H9 (cell line): ENCODE measurements around the gene GAGE12C. TPM values are rescaled to one million over a fixed set of nuclear protein-coding genes. Genes with fewer than 3 reads are reported as not detected.
"Not testable (repeated sequence)": the region's sequence is repeated elsewhere in the genome, so short reads cannot be mapped to it uniquely, and the experiment has no call there.

Experiments used
- DNase-seq: peaks from one replicate; pipeline ENCODE4 v3.0.0-alpha.2; 2017
- H2AFZ ChIP-seq: one replicate; pipeline ENCODE4 v1.6.1; 2013; ENCODE audit warnings: mild to moderate bottlenecking, low read length, control low read depth, moderate library complexity
- H2AK5ac ChIP-seq: 2 replicates; pipeline ENCODE4 v1.6.1; 2013; ENCODE audit warnings: low read length, control low read depth, mixed read lengths; ENCODE audit not compliant: insufficient read length
- H2BK120ac ChIP-seq: one replicate; pipeline ENCODE4 v1.6.1; 2013; ENCODE audit warnings: low read depth, mild to moderate bottlenecking, low read length, control low read depth, inconsistent platforms; ENCODE audit not compliant: poor library complexity, severe bottlenecking
- H2BK12ac ChIP-seq: 2 replicates; pipeline ENCODE4 v1.6.1; 2013; ENCODE audit warnings: low read length, control low read depth, mixed read lengths, low read depth; ENCODE audit not compliant: insufficient read length
- H2BK15ac ChIP-seq: 2 replicates; pipeline ENCODE4 v1.6.1; 2013; ENCODE audit warnings: low read depth, low read length, control low read depth
- H2BK20ac ChIP-seq: one replicate; pipeline ENCODE4 v1.6.1; 2013; ENCODE audit warnings: low read depth, mild to moderate bottlenecking, low read length, control low read depth, inconsistent platforms; ENCODE audit not compliant: poor library complexity, severe bottlenecking
- H2BK5ac ChIP-seq: 2 replicates; pipeline ENCODE4 v1.6.1; 2013; ENCODE audit warnings: low read length, control low read depth, mixed read lengths; ENCODE audit not compliant: insufficient read length
- H3K14ac ChIP-seq: 2 replicates; pipeline ENCODE4 v1.6.1; 2013; ENCODE audit warnings: low read length, control low read depth; ENCODE audit not compliant: insufficient read depth
- H3K18ac ChIP-seq: 2 replicates; pipeline ENCODE4 v1.6.1; 2013; ENCODE audit warnings: low read depth, mild to moderate bottlenecking, mixed read lengths, low read length, control low read depth; ENCODE audit not compliant: insufficient read length
- H3K23ac ChIP-seq: 2 replicates; pipeline ENCODE4 v1.6.1; 2013; ENCODE audit warnings: low read length, control low read depth, mixed read lengths, low read depth; ENCODE audit not compliant: insufficient read length
- H3K23me2 ChIP-seq: 2 replicates; pipeline ENCODE4 v1.6.1; 2013; ENCODE audit warnings: low read depth, mild to moderate bottlenecking, mixed read lengths, low read length, control low read depth; ENCODE audit not compliant: insufficient read length, poor library complexity, severe bottlenecking
- H3K27ac ChIP-seq: 2 replicates; pipeline ENCODE4 v1.5.1; 2013; ENCODE audit warnings: low read length, control low read depth, mixed read lengths, low read depth; ENCODE audit not compliant: insufficient read length
- H3K27me3 ChIP-seq: 2 replicates; pipeline ENCODE4 v1.6.1; 2013; ENCODE audit warnings: low read length, control low read depth, inconsistent platforms; ENCODE audit not compliant: insufficient read depth
- H3K4ac ChIP-seq: 2 replicates; pipeline ENCODE4 v1.6.1; 2013; ENCODE audit warnings: low read depth, mild to moderate bottlenecking, control low read depth, inconsistent platforms, low read length, moderate library complexity
- H3K4me1 ChIP-seq: 2 replicates; pipeline ENCODE4 v1.6.1; 2013; ENCODE audit warnings: low read length, control low read depth, inconsistent platforms; ENCODE audit not compliant: insufficient read depth
- H3K4me2 ChIP-seq: 2 replicates; pipeline ENCODE4 v1.6.1; 2013; ENCODE audit warnings: low read length, control low read depth, mixed read lengths; ENCODE audit not compliant: insufficient read length, insufficient read depth
- H3K56ac ChIP-seq: 2 replicates; pipeline ENCODE4 v1.6.1; 2013; ENCODE audit warnings: low read depth, mild to moderate bottlenecking, mixed read lengths, low read length, control low read depth; ENCODE audit not compliant: insufficient read length
- H3K79me1 ChIP-seq: 2 replicates; pipeline ENCODE4 v1.6.1; 2013; ENCODE audit warnings: low read depth, mild to moderate bottlenecking, moderate library complexity, low read length, control low read depth, inconsistent platforms; ENCODE audit not compliant: insufficient read depth, poor library complexity, severe bottlenecking
- H3K79me2 ChIP-seq: 2 replicates; pipeline ENCODE4 v1.6.1; 2013; ENCODE audit warnings: low read length, control low read depth, inconsistent platforms; ENCODE audit not compliant: insufficient read depth
- H3K9ac ChIP-seq: 2 replicates; pipeline ENCODE4 v1.6.1; 2013; ENCODE audit warnings: low read length, control low read depth, mixed read lengths; ENCODE audit not compliant: insufficient read length; ENCODE audit errors: extremely low read depth
- H3K9me3 ChIP-seq: one replicate; pipeline ENCODE4 v1.6.1; 2013; ENCODE audit warnings: low read depth, low read length, inconsistent platforms; ENCODE audit not compliant: control insufficient read depth
- H3T11ph ChIP-seq: one replicate; pipeline ENCODE4 v1.6.1; 2013; ENCODE audit warnings: mild to moderate bottlenecking, low read length, control low read depth, inconsistent platforms
- H4K20me1 ChIP-seq: one replicate; pipeline ENCODE4 v1.6.1; 2013; ENCODE audit not compliant: control insufficient read depth, insufficient read length, insufficient read depth
- H4K5ac ChIP-seq: 2 replicates; pipeline ENCODE4 v1.6.1; 2013; ENCODE audit warnings: low read depth, mild to moderate bottlenecking, mixed read lengths, low read length, control low read depth; ENCODE audit not compliant: insufficient read length
- H4K8ac ChIP-seq: replicated peaks from 2 replicates; pipeline ENCODE4 v1.6.1; 2013; ENCODE audit warnings: low read length, control low read depth, mixed read lengths, low read depth; ENCODE audit not compliant: insufficient read length
- H4K91ac ChIP-seq: 2 replicates; pipeline ENCODE4 v1.6.1; 2013; ENCODE audit warnings: low read depth, mild to moderate bottlenecking, moderate library complexity, mixed read lengths, low read length, control low read depth; ENCODE audit not compliant: insufficient read length
- H3K27ac Mint-ChIP-seq, 3 experiments: 2 replicates in 2 of 3; 3 replicates in 1 of 3; pipeline ENCODE4 v1.8.0; 2020 to 2021; ENCODE audit warnings: mixed read lengths in 3 of 3, mild to moderate bottlenecking in 1 of 3, moderate library complexity in 1 of 3
- H3K27me3 Mint-ChIP-seq: 2 replicates; pipeline ENCODE4 v1.8.0; 2021; ENCODE audit warnings: low read depth, mild to moderate bottlenecking, moderate library complexity, mixed read lengths
- H3K36me3 Mint-ChIP-seq, 3 experiments: 2 replicates in 2 of 3; 3 replicates in 1 of 3; pipeline ENCODE4 v1.8.0; 2020 to 2021; ENCODE audit warnings: low read depth in 3 of 3, mixed read lengths in 3 of 3; ENCODE audit not compliant: insufficient read depth in 1 of 3
- H3K4me1 Mint-ChIP-seq, 2 experiments: 2 replicates each; pipeline ENCODE4 v1.8.0; 2020; ENCODE audit warnings: mixed read lengths in 2 of 2
- H3K4me3 Mint-ChIP-seq, 2 experiments: 2 replicates in 1 of 2; 3 replicates in 1 of 2; pipeline ENCODE4 v1.8.0; 2020 to 2021; ENCODE audit warnings: mild to moderate bottlenecking in 2 of 2, mixed read lengths in 2 of 2, moderate library complexity in 1 of 2
- H3K9me3 Mint-ChIP-seq, 2 experiments: 2 replicates in 1 of 2; 3 replicates in 1 of 2; pipeline ENCODE4 v1.8.0; 2020; ENCODE audit warnings: mild to moderate bottlenecking in 2 of 2, mixed read lengths in 2 of 2, moderate library complexity in 1 of 2
- WGBS: extraction: QIAGEN DNeasy Blood & Tissue Kit; methylation state at CpG from one replicate; pipeline ENCODE4 v1.1.7; 2013; ENCODE audit warnings: missing lambda C conversion rate, low lambda C conversion rate, mixed read lengths; ENCODE audit not compliant: insufficient read length; ENCODE audit errors: extremely low coverage; 5-methylcytosine and 5-hydroxymethylcytosine counted together
- total RNA-seq: library from RNA; stranded (reverse); gene quantifications from 2 replicates; pipeline ENCODE4 v1.2.1, GENCODE V29; 2021

Gene GAGE12C
- total RNA-seq, 1 experiment from 2014 or later = not detected

DNA sequence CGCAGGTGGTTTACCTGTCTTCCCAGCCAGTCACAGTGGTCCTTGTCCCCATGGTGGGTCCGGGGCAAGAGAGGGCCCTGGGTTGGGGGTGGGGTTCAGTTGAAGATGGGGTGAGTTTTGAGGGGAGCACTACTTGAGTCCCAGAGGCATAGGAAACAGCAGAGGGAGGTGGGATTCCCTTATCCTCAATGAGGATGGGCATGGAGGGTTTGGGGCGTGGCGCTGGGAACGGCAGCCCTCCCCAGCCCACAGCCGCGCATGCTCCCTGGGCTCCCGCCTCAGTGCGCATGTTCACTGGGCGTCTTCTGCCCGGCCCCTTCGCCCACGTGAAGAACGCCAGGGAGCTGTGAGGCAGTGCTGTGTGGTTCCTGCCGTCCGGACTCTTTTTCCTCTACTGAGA, 19.0 kb downstream of the GAGE12C start, which contains the start of gene GAGE12E:
TSS of gene GAGE12E (plus strand) at position 301 of the 400 bp plus-strand sequence. CDS start 1,155 bp downstream, outside the sequence.
- H3K9me3 Mint-ChIP-seq, H3K4me3 Mint-ChIP-seq, DNase-seq, H2AK5ac ChIP-seq, H3T11ph ChIP-seq, H3K4me1 ChIP-seq, H3K27ac ChIP-seq, H3K23ac ChIP-seq, H2BK120ac ChIP-seq, H3K4me2 ChIP-seq, H3K23me2 ChIP-seq, H2BK5ac ChIP-seq, H3K79me1 ChIP-seq, H3K9ac ChIP-seq, H2AFZ ChIP-seq, H3K4ac ChIP-seq, H3K27ac Mint-ChIP-seq, H3K56ac ChIP-seq, H4K5ac ChIP-seq, H3K14ac ChIP-seq, H2BK12ac ChIP-seq, H4K20me1 ChIP-seq, H2BK15ac ChIP-seq, H3K9me3 ChIP-seq, H3K18ac ChIP-seq, H4K91ac ChIP-seq, H2BK20ac ChIP-seq, H3K27me3 ChIP-seq, H3K4me1 Mint-ChIP-seq, H3K27me3 Mint-ChIP-seq, H3K36me3 Mint-ChIP-seq, H3K79me2 ChIP-seq, H4K8ac ChIP-seq: not testable (repeated sequence)
- WGBS = no CpG with 5 or more reads among the region's 16 CpGs

DNA sequence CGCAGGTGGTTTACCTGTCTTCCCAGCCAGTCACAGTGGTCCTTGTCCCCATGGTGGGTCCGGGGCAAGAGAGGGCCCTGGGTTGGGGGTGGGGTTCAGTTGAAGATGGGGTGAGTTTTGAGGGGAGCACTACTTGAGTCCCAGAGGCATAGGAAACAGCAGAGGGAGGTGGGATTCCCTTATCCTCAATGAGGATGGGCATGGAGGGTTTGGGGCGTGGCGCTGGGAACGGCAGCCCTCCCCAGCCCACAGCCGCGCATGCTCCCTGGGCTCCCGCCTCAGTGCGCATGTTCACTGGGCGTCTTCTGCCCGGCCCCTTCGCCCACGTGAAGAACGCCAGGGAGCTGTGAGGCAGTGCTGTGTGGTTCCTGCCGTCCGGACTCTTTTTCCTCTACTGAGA, 28.6 kb downstream of the GAGE12C start, which contains the start of gene GAGE12F:
TSS of gene GAGE12F (plus strand) at position 301 of the 400 bp plus-strand sequence. CDS start 1,155 bp downstream, outside the sequence.
- DNase-seq, H3K9ac ChIP-seq, H3K36me3 Mint-ChIP-seq, H3K79me1 ChIP-seq, H3K27ac Mint-ChIP-seq, H3K9me3 ChIP-seq, H3K23me2 ChIP-seq, H3K27me3 ChIP-seq, H2AFZ ChIP-seq, H3K14ac ChIP-seq, H4K5ac ChIP-seq, H3K4ac ChIP-seq, H4K91ac ChIP-seq, H2BK20ac ChIP-seq, H4K20me1 ChIP-seq, H3K4me1 ChIP-seq, H3K27ac ChIP-seq, H2BK12ac ChIP-seq, H3K56ac ChIP-seq, H2BK5ac ChIP-seq, H3K27me3 Mint-ChIP-seq, H3K79me2 ChIP-seq, H2AK5ac ChIP-seq, H2BK120ac ChIP-seq, H3K23ac ChIP-seq, H3K4me2 ChIP-seq, H3K4me3 Mint-ChIP-seq, H3K9me3 Mint-ChIP-seq, H3K4me1 Mint-ChIP-seq, H3K18ac ChIP-seq, H3T11ph ChIP-seq, H2BK15ac ChIP-seq, H4K8ac ChIP-seq: not testable (repeated sequence)
- WGBS = no CpG with 5 or more reads among the region's 16 CpGs
